ENCODE data around the gene CNOT3. TPM values are rescaled to one million over a fixed set of nuclear protein-coding genes. Genes with fewer than 3 reads are reported as not detected.

The CNOT3 gene
- total RNA-seq, 1 donor = 6.2 TPM

GRCh38 chr19:54183431-54183830 is 45.9 kb downstream of the CNOT3 start:
- TF ChIP-seq, protein P1, sequence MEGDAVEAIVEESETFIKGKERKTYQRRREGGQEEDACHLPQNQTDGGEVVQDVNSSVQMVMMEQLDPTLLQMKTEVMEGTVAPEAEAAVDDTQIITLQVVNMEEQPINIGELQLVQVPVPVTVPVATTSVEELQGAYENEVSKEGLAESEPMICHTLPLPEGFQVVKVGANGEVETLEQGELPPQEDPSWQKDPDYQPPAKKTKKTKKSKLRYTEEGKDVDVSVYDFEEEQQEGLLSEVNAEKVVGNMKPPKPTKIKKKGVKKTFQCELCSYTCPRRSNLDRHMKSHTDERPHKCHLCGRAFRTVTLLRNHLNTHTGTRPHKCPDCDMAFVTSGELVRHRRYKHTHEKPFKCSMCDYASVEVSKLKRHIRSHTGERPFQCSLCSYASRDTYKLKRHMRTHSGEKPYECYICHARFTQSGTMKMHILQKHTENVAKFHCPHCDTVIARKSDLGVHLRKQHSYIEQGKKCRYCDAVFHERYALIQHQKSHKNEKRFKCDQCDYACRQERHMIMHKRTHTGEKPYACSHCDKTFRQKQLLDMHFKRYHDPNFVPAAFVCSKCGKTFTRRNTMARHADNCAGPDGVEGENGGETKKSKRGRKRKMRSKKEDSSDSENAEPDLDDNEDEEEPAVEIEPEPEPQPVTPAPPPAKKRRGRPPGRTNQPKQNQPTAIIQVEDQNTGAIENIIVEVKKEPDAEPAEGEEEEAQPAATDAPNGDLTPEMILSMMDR (IDR thresholded peaks at IDR 0.05; ENCODE audit: extremely low read depth, low read depth, low read length) = no peak
- H3K4me3 ChIP-seq (ENCODE audit: insufficient read depth, low read length) = no peak overlapping the region
- no peak overlapping the region for H3K4me2 ChIP-seq (ENCODE audit: insufficient read depth, low read length)
- H3K36me3 ChIP-seq (ENCODE audit: insufficient read depth, low read length) = peaks cover 35% of the 10 kb centered on the region
- peak; percentile 59 for DNase-seq (ENCODE audit: insufficient read length, low spot score, missing footprints)
- peaks cover 6% of the 10 kb centered on the region for H3K4me1 ChIP-seq (ENCODE audit: insufficient read depth, low read length)
- peaks cover 20% of the 10 kb centered on the region for H3K79me2 ChIP-seq (ENCODE audit: insufficient read depth, low read length)
- H2AFZ ChIP-seq (ENCODE audit: low read length) = no peak overlapping the region
- H3K27me3 ChIP-seq (ENCODE audit: insufficient read depth, low read length) = no peaks in the 10 kb centered on the region
- no peak overlapping the region for H3K27ac ChIP-seq (ENCODE audit: low read depth, low read length)
- H4K20me1 ChIP-seq (ENCODE audit: insufficient read depth, low read length) = peaks cover 25% of the 10 kb centered on the region
- H3K9me3 ChIP-seq (ENCODE audit: low read depth, low read length) = no peaks in the 10 kb centered on the region

GRCh38 chr19:54186351-54186750 is 48.8 kb downstream of the CNOT3 start:
- Histone ChIP-seq H4K20me1 (ENCODE audit: insufficient read depth, low read length) (peaks cover 10% of the 10 kb centered on the region), H3K27ac (ENCODE audit: low read depth, low read length) (no peak overlapping the region)

GRCh38 chr19:54186934-54187381 is 49.4 kb downstream of the CNOT3 start:
- TF ChIP-seq, protein P1 (IDR thresholded peaks at IDR 0.05; ENCODE audit: extremely low read depth, low read depth, low read length) = no peak
- peaks cover 10% of the 10 kb centered on the region for H4K20me1 ChIP-seq (ENCODE audit: insufficient read depth, low read length)
- DNase-seq (ENCODE audit: insufficient read length, low spot score, missing footprints) = peak; percentile 13
- no peaks in the 10 kb centered on the region for H3K9me3 ChIP-seq (ENCODE audit: low read depth, low read length)
- no peak overlapping the region for H3K27ac ChIP-seq (ENCODE audit: low read depth, low read length)
- H3K36me3 ChIP-seq (ENCODE audit: insufficient read depth, low read length) = peaks cover 18% of the 10 kb centered on the region
- H3K79me2 ChIP-seq (ENCODE audit: insufficient read depth, low read length) = peaks cover 30% of the 10 kb centered on the region
- H3K4me3 ChIP-seq (ENCODE audit: insufficient read depth, low read length) = no peak overlapping the region
- H2AFZ ChIP-seq (ENCODE audit: low read length) = no peak overlapping the region
- no peak overlapping the region for H3K4me2 ChIP-seq (ENCODE audit: insufficient read depth, low read length)
- peaks cover 15% of the 10 kb centered on the region for H3K4me1 ChIP-seq (ENCODE audit: insufficient read depth, low read length)
- H3K27me3 ChIP-seq (ENCODE audit: insufficient read depth, low read length) = no peaks in the 10 kb centered on the region

More at GRCh38 chr19:54186351-54186750, 48.8 kb downstream of the CNOT3 start:
- Histone ChIP-seq H3K9me3 (ENCODE audit: low read depth, low read length) (no peaks in the 10 kb centered on the region), H2AFZ (ENCODE audit: low read length) (no peak overlapping the region), H3K27me3 (ENCODE audit: insufficient read depth, low read length) (no peaks in the 10 kb centered on the region), H3K4me3 (ENCODE audit: insufficient read depth, low read length) (no peak overlapping the region), H3K36me3 (ENCODE audit: insufficient read depth, low read length) (peaks cover 18% of the 10 kb centered on the region), H3K4me2 (ENCODE audit: insufficient read depth, low read length) (no peak overlapping the region), H3K79me2 (ENCODE audit: insufficient read depth, low read length) (peaks cover 28% of the 10 kb centered on the region), H3K4me1 (ENCODE audit: insufficient read depth, low read length) (peaks cover 10% of the 10 kb centered on the region)
- DNase-seq (ENCODE audit: insufficient read length, low spot score, missing footprints) = peak; percentile 34
- TF ChIP-seq, protein P1 (IDR thresholded peaks at IDR 0.05; ENCODE audit: extremely low read depth, low read depth, low read length) = no peak

DNA sequence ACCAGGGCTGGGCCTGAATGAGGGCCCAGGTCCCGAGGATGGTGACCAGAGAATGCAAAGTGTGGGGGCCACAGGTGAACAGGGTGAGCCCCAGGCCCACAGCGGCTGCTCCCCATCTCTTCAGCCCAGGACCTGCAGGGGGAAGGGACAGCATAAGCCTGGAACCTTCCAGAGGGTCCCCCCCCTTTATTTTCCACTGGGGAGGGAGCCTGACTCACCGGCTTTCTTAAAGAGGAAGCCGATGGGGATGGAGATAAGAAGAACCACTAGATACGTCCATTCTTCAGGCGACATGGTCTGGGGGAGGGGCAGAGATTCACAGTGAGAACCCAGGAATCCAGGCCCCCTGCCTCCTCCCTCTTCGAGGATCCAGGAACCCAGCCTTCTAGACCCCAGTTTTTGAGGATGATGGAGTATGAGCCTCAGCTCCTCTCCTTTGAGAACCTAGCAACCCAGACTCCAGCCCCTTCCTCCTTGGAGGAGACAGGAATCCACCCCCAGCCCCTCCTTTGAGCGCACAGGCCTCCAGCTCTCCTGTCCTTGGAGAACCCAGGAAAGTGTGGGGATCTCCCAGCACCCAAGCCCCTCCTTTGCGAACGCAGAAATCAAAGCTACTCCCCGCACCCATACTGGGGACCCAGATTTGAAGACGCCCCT is 50.8 kb downstream of the CNOT3 start:
- Histone ChIP-seq H2AFZ (ENCODE audit: low read length) (no peak overlapping the region), H3K79me2 (ENCODE audit: insufficient read depth, low read length) (peaks cover 44% of the 10 kb centered on the region)

More for the DNA sequence above, 50.8 kb downstream of the CNOT3 start:
- no peaks in the 10 kb centered on the region for H3K9me3 ChIP-seq (ENCODE audit: low read depth, low read length)
- TF ChIP-seq, protein P1 (IDR thresholded peaks at IDR 0.05; ENCODE audit: extremely low read depth, low read depth, low read length) = no peak
- peak overlapping the region; percentile 86 for H3K4me3 ChIP-seq (ENCODE audit: insufficient read depth, low read length)
- peak overlapping the region; percentile 91 for H3K4me2 ChIP-seq (ENCODE audit: insufficient read depth, low read length)
- DNase-seq (ENCODE audit: insufficient read length, low spot score, missing footprints) = peak; percentile 95
- H3K27ac ChIP-seq (ENCODE audit: low read depth, low read length) = peak overlapping the region; percentile 94
- H3K36me3 ChIP-seq (ENCODE audit: insufficient read depth, low read length) = peaks cover 15% of the 10 kb centered on the region
- H3K4me1 ChIP-seq (ENCODE audit: insufficient read depth, low read length) = peaks cover 19% of the 10 kb centered on the region
- no peaks in the 10 kb centered on the region for H3K27me3 ChIP-seq (ENCODE audit: insufficient read depth, low read length)
- H4K20me1 ChIP-seq (ENCODE audit: insufficient read depth, low read length) = peaks cover 10% of the 10 kb centered on the region

Measured in osteoblast (primary cell).